VCaP (cell line): ENCODE data around the gene IRX4.
A peak's percentile ranks its signal among the peaks of the same experiment; 100 is the strongest.

ENCODE experiments used
- H3K27ac ChIP-seq: fragments of 450-650 bp; 2 replicates; pipeline ENCODE4 v1.5.1; 2017
- CTCF ChIP-seq: fragments of 450-650 bp; conservative IDR thresholded peaks from 2 replicates; pipeline ENCODE4 v1.5.1; 2017; ENCODE audit warnings: mild to moderate bottlenecking, moderate library complexity

IRX4 gene

GRCh38 chr5:1889321-1890065 lies 6.8 kb upstream of the IRX4 start:
- H3K27ac ChIP-seq, result peak overlapping the region; percentile 93
- no peak for TF ChIP-seq CTCF

GRCh38 chr5:1888541-1889251 lies 6.0 kb upstream of the IRX4 start:
- TF ChIP-seq CTCF, result no peak
- peak overlapping the region; percentile 93 for H3K27ac ChIP-seq

- no peak for TF ChIP-seq CTCF
- peak overlapping the region; percentile 93 for H3K27ac ChIP-seq
Measured at GRCh38 chr5:1887588-1888360, 5.0 kb upstream of the IRX4 start.

GRCh38 chr5:1886846-1887587 lies 4.3 kb upstream of the IRX4 start:
- peak overlapping the region; percentile 93 for H3K27ac ChIP-seq
- 0 out of 2 replicates have a peak, but pooled peaks have one; percentile 6 for TF ChIP-seq CTCF

GRCh38 chr5:1885868-1886845 lies 3.4 kb upstream of the IRX4 start:
- TF ChIP-seq CTCF, result no peak
- H3K27ac ChIP-seq, result peak overlapping the region; percentile 93

- peak overlapping the region; percentile 93 for H3K27ac ChIP-seq
- TF ChIP-seq CTCF, result no peak
Measured at GRCh38 chr5:1885404-1885755, 2.7 kb upstream of the IRX4 start.
